NOMO-1 (cell line): Measurements from ENCODE around the gene PKP3.

Experiments
- DNase-seq, 2 experiments: peaks; one replicate each; lab custom pipeline; 2025; ENCODE audit not compliant: unreplicated experiment in 2 of 2; lab: John Stamatoyannopoulos, UW

The PKP3 gene

DNA sequence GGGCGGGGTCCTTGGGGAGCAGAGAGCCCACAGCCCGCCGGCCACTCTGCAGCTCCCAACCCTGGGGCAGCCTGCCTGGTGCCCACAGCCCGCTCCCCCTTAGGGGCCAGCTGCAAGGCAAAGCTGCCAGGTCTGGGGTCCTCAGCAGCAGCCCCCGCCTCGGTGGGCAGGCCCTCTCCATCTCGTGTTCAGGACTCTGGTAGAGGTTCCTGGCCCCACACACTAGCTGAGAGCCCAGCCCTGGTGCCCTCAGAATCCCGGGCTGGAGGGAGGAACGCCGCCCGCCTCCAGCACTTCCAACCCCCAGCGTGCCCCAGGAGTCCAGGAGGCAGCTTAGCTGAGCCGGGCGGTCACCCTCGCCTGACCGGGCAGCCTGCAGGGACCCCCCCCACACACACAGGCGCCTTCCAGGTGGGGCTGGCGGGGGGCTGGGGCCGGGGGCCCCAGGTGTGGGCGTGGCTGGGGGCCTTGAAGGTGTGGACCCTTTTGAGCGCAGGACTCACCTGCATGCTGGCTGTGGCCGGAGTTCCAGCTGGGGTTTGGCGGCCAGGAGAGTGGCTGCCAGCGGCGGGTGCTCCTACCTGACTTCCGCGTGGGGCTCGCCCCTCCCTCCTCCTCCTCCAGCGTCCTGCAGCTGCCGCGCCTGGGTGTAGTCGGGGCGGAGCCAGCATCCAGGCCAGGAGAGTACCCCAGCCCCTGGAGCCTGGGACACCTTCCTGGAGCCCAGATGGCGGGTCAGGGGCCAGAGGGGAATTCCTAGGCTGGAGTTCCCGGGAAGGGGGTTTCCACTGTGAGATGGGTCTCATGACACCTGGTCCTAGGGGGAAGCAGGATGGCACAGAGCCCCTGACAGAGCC is 47.6 kb downstream of the PKP3 start, which contains the start of gene ANO9:
Gene ANO9, minus strand, starts transcription at position 594 of the 857 bp plus-strand sequence. Its CDS starts 85 bp downstream, at position 509.
- peak in 1 of 2 experiments; percentile 15 for DNase-seq

DNA sequence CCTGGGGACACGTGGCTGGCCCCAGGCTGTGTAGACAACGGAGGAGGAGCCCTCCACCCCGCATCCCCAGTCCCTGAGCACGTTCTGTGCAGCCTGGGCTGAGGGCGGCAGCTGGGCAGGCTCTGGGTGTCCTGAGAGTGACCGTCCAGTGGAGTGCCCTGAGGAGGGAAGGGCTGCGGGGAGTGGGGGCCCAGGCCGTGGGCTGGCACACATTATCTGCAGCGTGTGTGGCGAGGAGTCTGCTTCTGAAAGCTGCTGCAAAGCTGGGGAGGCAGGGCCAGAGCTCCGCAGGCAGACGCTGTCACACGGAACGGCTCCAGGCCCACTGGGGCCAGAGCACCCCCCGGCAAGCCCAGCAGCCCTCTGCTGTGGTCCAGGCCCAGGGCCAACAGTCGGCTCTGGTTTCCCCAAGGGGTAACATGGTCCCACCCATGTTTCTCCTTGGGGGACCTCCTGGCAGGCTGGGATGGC is 48.6 kb downstream of the PKP3 start:
- no peak for DNase-seq

DNA sequence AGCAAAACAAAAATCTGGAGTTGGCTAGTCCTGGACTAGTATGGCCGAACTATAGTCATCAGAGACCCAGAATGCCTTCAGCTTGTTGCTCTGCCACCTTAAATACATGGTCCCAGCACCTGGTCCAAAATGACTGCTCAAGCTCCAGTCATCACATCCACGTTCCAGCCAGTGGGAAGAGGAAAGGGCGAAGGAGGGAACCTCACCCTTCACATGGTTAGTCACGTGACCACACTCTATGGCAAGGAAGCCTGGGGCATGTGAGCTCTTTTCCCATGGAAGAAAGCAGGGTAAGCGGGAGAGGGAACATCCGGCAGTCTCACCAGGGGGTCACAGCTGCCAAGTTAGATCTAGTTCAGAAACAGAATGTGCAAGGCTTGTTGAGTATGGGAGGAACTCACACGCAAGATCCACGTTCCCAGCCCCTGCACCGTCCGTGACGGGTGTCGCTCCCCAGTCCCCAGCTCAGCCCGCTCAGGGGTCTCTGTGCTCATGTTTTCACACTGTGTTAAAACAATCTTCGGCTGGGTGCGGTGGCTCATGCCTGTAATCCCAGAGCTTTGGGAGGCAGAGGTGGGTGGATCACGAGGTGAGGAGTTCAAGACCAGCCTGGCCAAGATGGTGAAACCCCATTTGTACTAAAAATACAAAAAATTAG is 49.7 kb downstream of the PKP3 start:
- no peak for DNase-seq

DNA sequence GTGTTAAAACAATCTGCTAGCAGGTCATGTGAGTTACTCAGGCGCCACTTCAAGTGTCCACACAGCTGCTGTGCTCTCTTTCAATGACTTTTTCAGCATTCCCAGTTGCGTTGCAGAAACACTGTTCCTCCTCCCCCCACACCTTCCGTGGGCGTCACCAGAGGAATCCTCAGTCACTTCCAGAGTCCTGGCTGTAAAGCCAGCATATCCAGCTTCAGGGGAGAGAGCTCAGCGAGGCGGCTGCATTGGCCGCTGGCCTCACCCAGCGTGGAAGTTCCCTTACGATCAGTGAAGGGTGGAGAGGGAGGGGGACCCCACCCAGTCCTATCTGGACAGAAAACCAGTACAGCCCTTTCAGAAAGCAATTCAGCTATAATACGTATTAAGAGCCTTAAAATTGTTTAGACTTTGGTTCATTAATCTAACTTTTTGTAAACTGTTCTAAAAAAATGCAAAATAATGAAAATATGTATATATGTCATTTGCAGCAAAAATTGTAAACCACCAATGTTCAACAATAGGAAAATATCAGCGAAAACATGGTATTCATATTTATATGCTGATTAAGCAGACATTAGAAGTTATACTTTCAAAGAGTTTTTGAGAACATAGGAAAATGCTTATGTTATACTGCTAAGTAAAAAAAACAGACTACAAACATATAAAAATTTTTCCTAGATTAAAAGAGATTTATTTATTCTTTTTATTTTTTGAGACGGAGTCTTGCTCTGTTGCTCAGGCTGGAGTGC is 50.6 kb downstream of the PKP3 start:
- DNase-seq, result no peak

DNA sequence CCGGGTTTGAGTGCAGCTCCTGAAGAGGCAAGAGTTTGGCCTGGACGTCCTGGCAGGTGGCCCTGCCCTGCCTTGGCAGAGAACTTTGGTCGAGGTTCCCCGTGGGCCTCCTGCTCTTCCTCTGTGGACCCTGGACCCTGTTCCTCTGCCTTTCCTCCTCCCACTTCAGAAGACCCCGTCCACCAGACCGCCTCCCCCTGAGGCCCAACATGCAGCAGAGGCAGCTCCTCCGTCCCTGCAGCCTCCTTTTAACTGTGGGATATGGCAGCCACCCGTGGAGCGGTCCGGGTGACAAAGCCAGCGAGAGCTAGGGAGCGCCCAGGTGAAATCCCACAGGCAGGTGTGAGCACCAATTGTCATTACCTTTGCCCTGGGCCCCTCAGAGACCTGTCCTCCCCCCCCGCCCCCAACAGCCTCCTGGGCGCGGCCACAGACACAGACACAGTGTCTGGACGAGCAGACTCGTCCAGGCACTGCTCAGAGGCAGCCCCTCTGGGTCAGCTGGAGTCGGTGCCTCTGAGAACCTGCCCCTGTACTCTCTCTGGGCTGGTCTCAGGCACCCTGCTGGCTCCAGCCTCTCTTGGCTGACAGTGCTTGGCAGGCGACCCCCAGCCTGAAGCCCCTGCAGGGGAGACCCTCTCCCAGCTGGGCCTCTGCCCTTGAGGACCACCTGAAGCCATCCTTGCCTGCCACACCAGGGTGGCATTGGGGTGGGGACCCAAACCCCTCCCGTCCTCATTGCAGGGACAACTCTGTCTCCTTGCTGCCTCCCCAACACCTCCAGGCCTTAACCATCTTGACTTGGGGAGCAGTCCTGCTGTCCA is 52.0 kb downstream of the PKP3 start:
- no peak for DNase-seq

DNA sequence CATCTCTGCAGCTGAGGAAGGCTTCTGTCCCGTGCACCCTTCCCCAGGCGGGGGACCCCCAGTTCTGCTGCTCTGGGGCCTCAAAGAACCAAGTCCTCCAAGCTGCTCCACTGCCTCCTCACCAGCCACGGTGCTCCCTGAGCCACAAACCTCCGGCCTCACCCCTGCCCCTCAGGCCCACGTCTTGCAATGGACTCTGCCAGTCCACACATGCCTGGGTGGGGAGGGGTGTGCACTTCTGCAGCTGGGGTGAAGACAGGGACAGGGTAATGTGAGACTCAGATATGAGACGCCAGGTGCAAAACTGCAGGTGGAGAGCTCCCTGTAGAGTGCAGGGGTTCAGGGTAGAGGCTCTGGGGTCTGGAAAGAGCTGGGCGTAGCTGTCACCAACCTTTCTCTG is 52.9 kb downstream of the PKP3 start:
- DNase-seq, result no peak

DNA sequence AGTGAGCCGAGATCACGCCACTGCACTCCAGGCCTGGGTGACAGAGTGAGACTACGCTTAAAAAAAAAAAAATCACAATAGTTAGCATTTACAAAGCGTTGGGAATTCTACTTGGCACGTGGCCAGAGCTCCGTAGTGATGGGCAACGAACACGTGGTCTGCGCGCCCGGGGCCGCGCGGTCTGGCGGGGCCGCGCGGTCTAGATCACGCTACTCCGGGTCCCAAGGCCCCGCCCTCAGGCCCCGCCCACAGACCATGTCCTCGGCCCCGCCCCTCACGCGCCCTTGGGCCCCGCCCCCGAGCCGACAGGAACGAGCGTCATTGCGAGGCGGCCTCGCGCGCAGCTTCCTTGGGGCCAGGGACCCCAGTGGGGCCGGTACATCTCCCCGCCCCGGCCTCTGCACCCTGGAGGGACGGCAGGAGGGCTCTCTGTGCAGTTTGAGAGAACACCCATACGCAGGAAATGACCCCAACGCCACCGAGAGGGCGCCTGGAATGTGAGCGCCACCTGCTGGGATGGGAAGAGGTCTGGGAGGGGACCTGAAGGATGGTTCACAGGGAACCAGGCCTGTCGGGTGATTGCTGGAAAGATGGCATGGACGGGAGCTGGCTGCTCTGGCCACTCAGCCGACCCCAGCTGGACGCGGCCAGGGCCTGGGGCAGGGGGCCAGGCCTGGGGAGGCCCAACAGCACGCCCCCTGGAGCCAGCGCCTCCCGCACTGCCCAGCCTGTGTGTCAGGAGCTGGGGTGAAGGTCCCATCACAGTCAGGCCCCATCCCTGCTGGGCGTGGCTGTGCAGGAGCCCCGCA is 54.1 kb downstream of the PKP3 start:
- peak; percentile 79 to 88 for DNase-seq

DNA sequence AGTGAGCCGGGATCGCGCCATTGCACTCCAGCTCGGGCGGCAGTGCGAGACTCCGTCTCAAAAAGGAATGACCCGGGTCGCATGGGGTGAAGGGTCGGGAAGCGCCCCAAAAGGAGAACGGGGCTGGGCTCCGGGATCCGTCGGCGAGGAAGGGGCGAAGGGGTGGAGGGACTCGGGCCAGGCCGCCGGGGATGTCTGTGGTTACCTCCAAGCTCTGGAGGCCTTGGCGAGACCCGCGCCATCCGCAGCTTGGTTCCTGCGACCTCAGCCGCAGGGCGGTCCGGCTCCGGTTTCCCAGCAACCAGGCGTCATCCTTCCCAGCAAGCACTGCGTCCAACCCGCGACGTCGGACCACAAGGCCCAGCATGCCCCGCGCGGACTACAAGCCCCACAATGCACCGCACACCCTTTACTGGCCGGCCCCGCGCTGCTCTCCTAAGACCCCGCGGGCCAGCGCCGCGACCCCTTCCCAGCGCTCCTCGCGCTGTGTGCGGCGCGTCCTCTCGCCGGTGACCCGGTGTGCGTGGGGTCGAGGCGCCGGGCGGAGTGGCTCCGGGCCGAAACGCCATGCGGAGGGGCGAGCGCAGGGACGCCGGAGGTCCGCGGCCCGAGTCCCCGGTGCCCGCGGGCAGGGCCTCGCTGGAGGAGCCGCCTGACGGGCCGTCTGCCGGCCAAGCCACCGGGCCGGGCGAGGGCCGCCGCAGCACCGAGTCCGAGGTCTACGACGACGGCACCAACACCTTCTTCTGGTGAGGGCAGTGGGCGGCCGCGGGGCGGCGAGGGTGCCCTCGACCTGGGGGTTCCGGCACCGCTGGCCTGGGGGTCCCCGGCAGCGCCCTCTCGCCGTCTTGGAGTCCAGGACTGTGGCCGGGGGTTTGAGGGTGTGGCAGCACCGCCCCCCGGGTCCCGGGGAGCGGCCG is 56.1 kb downstream of the PKP3 start, which contains the start of gene PTDSS2:
Gene PTDSS2, plus strand, starts transcription at position 391 of the 920 bp plus-strand sequence. Its CDS starts 177 bp downstream, at position 568.
- peak; percentile 91 to 95 for DNase-seq

DNA sequence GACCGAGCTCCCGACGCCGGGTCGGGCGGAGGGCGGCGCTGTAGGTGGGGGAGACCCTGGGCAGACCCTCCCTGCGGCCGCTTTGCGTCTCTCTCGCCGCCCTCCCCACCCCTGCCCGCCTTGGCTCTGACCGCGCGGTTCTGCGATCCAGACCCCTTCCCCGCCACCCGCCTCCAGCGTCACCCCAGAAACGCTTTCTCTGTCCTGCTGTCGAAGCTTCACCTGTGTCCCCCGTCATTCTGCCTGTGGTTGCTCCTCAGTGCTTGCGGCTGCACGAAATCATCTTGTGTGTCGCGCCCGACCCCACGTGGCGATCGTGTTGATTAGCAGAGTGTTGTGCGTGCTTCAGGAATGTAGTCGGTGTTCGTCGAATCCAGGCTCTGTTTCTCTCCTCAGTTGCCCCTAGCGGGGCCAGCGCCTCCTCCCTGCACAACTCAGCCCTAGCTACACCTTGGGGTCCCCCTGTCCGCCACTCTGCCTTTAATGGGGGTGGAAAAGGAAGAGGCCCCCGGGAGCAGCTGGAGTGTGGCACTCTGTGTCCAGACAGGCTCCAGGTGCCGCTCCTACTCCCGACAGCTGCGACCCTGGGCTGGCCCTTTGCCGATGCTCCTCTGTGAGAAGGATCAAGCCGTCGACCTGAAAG is 56.9 kb downstream of the PKP3 start:
- DNase-seq, result peak; percentile 51 to 69

DNA sequence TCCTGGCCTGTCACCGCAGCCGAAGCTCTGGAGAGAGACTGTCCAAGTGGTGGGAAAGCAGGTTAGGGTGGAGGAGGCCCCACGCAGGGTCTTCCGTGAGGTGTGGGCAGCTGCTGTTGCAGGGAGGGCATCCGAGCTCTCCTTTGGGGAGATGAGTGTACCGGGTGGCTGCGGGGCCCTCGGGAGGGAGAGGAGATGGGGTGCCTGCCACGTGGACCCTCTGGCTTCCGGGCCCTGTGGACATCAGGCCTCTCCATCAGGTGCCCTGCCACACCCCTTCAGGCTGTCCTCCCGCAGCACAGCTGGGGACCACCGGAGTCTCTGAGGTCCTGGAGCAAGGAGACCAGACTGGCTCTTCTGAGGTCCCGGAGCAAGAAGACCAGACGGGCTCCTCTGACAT is 57.7 kb downstream of the PKP3 start:
- no peak for DNase-seq

DNA sequence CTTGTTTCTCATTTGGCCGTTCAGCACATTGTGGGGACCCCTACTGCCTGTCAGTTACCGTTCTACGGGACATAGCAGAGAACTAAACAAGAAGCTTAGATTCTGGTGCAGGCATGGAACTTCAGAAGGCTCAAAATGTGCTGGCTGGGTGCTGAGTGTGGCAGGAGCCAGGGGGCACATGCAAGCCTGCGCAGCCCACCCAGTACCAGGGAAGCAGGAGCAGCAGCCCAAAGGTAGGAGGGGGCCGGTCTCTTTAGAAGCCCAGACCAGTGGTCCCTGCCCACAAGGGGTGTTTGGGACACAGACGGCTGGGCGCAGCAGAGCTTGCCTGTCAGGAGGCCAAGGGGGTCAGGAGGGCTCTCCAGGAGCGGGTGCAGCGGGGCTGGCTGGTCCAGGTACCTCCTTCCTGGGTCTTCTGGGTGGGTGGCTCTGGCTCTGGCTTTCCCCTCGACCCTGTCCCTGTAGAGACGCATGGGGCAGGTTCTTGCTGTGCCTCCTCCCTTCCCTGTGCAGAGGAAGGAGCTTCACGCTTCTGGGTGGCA is 58.3 kb downstream of the PKP3 start:
- DNase-seq, result no peak

DNA sequence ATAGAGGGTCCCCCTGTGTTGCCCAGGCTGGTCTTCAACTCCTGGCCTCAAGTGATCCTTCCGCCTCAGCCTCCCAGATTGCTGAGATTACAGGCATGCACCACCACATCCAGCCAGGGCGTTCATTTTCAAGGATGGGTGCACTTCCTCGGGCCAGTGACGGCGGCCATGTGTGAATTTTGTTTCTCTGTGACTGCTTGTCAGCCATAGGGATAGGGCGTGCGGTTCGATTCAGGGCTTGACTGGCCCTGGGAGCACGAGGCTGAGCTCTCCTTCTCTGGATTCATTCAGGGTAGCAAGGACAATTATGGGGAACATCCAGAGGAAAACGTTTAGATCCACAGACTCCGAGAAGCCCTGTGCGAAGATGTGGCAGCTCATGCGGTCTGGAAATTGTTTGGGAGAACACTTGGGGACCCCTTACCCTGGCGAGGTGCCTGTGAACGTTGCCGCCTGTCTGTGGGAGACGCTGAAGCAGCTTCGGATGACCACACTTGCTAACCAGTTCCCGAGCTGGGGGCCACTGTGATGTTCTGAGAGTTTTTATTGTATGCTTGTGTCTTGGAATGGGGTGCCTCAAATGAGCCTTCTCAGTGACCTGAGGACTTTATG is 59.0 kb downstream of the PKP3 start:
- DNase-seq, result no peak

DNA sequence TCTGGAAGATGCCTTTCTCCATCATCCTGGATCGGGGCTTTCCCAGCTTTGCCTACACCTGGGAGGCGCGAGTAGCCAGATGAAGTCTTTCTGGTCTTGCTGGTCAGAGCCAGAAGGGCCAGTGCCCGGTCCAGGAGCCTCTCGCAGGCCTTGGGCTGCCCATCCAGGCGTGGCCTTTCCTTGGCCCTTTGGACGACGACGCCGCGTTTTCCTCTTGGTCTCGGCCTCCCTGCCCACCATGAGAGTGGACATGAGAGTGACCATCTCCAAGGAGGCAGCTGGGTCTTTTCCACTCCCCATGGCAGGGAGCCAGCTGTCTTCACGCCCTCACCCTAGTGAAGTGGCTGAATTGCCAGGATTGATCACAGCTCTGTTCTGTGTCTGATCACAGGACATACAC is 59.6 kb downstream of the PKP3 start:
- DNase-seq, result no peak

DNA sequence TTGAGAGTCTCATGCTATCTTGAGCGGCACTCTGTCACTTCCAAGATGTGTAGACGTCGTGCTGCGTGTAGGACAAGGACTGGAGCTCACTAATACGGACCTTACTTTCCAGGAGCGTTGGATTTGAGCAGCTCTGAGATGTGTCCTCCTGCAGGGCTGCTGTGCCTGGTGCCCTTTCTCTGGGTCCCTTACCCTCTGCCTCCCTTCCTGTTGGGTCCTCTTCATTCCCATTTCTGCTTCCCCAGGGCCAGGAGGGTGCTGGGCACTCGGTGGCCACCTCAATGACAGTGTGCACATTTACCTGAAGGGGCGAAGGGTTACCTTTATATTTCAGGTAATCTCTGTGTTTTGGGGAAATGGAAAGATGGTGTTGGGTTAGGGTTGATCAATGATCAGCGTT is 60.0 kb downstream of the PKP3 start:
- no peak for DNase-seq
